Activated CD4-positive, alpha-beta T cell treated with anti-CD3 and anti-CD28 coated beads, Interleukin-2, Interleukin-6, amounts not matched to agents 100 ng/mL and 50 ng/mL, durations not matched to agents 16 hours and 8 hours (primary cell): ENCODE data around the gene CREM.
"Not testable (repeated sequence)": the region's sequence is repeated elsewhere in the genome, so short reads cannot be mapped to it uniquely, and the experiment has no call there.

Experiments
- DNase-seq: peaks from one replicate; pipeline ENCODE4 v3.0.0-alpha.2; 2020

Gene CREM

GRCh38 chr10:35126530-35127288, at the start of gene CREM:
Gene CREM (plus strand): TSS chr10:35126846. CDS start chr10:35137836, 10,990 bp downstream.
- DNase-seq, result peak; percentile 99

DNA sequence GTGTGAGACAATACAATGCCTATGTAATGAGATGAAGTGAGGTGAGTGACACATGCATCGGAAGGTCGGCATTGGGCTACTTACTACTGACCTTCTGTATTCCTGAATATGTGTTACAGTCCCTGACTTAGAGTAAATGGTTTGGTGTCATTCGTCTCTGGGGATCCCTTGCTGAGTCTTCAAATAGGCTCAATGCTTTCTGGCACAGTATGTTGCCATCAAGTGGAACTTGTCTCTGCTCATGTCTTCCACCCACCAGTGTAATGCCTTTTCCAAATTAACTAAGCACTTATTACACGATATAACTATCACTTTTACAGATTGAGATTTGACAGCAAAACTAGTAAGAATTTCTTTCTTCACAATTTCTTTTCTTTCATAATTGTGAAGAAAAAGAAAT, 47.4 kb upstream of the CREM start:
- DNase-seq, result no peak

DNA sequence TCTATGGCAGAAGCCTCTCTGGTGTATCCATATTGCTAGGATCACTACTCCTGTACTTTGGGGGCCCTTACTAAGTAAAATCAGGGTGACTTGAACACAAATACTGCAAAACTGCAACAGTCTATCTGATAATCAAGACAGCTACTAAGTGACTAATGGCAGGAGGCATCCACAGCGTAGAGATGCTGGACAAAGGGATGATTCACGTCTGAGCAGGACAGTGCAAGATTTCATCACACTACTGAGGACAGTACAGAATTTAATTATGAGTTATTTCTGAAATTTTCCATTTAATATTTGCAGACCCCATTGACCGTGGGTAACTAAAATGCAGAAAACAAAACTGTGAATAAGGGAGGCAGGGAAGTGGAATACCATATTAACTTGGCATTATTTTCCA, 46.9 kb upstream of the CREM start:
- DNase-seq, result no peak

DNA sequence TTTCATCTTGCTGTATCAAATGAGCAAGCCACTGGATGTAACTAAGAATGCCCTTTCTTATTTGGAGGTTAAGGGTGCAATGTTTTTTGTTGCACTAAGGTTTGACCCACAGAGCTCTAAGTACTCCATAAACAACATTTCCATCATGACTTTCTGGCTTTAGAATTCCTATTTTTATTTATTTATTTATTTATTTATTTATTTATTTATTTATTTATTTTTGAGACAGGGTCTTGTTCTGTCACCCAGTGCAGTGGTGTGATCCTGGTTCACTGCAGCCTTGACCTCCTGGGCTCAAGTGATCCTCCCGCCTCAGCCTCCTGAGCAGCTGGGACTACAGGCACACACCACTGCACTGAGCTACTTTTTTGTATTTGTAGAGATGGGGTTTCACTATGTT, 46.4 kb upstream of the CREM start:
- DNase-seq, result not testable (repeated sequence)

DNA sequence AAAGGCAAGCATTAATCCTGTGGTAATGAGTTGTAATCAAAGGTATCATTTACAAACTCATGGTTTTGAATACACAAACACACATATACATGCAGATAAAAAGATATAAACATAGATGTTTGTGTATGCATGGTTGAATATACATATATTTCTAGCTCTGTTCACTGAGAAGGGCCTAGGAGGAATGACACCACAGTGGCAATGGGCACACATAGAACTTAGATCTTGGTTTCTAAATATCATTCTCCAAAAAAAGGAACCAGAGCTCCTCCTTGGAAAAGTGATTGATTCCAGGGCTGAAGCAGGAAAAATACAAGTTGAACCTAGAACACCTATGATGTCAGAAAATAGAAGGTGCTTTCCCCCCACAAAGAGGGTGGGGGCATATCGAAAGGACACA, 43.4 kb upstream of the CREM start:
- DNase-seq, result no peak

DNA sequence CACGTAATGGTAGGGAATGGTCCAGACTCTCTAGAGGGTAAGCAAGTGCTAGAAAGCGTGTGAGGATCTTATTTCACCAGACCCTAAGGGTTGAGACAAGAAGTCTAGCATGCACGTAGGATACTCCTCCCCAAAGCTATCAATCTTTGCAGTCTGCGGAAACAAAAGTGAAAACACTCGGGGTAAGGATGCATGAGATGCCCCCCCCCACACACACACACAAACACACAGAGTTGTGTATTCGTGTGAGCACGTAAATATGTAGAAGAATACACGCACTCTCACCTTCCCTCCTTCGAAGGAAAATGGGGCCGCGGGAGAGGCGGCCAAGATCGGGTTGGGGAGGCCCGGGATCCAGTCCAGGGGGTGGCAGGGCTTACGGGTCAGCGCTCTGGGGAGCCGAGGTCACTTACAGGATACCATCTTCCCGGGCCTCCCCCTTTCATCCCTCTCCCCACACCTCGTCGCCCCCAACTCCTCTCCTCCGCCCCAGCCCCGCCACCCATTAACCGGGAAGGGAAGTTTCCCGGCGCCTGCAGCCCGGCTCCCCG, 37.0 kb upstream of the CREM start:
- peak; percentile 30 for DNase-seq

GRCh38 chr10:35090162-35090954, 36.3 kb upstream of the CREM start, which contains the start of gene CUL2:
Gene CUL2 (minus strand): TSS chr10:35090341. CDS start chr10:35071317, 19,024 bp downstream.
- DNase-seq, result peak; percentile 94

GRCh38 chr10:35091994-35092790, 34.5 kb upstream of the CREM start:
- no peak for DNase-seq

GRCh38 chr10:35092851-35093250, 33.8 kb upstream of the CREM start:
- DNase-seq, result no peak

DNA sequence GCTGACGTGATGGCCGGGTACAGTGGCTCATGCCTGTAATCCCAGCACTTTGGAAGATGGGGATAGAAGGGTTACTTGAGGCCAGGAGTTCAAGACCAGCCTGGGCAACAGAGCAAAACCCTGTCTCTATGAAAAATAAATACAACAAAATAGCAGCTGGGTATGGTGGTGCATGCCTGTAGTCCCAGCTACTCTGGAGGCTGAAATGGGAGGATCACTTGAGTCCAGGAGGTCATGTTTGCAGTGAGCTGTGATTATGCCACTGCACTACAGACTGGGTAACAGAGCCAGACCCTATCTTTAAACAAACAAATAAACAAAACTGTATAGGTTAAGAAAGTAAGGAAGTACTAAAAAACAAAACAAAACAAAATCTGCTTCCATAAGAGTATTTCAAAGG, 30.3 kb upstream of the CREM start:
- no peak for DNase-seq

GRCh38 chr10:35097510-35097909, 29.1 kb upstream of the CREM start:
- no peak for DNase-seq

GRCh38 chr10:35103882-35104281, 22.8 kb upstream of the CREM start:
- no peak for DNase-seq

- no peak for DNase-seq
These were observed 14.1 kb upstream of the CREM start for GRCh38 chr10:35112571-35112970.

DNA sequence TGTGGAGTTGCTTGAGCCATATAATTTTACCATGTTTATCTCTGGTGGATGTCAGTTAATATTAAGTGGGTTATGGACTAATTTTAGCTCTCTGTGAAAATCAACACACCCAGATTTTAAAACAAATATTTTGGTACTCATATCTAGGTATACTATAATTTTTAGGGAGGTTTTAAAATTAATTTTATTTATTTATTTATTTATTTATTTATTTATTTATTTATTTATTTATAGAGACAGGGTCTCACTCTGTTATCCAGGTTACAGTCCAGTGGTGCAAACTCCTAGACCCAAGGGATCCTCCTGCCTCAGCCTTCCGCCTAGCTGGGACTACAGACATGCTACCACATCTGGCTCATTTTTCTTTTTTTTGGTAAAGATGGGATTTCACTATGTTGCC, 7.3 kb upstream of the CREM start:
- no peak for DNase-seq

- no peak for DNase-seq
These were observed 2.1 kb upstream of the CREM start for GRCh38 chr10:35124540-35124939.

- no peak for DNase-seq
These were observed 550 bp upstream of the CREM start for GRCh38 chr10:35126062-35126529.

- DNase-seq, result peak; percentile 74
These were observed 744 bp downstream of the CREM start for GRCh38 chr10:35127289-35127891.

- no peak for DNase-seq
These were observed 2.6 kb downstream of the CREM start for GRCh38 chr10:35129185-35129674.

GRCh38 chr10:35130663-35131062, 4.0 kb downstream of the CREM start:
- no peak for DNase-seq

GRCh38 chr10:35132727-35133126, 6.1 kb downstream of the CREM start:
- DNase-seq, result no peak

DNA sequence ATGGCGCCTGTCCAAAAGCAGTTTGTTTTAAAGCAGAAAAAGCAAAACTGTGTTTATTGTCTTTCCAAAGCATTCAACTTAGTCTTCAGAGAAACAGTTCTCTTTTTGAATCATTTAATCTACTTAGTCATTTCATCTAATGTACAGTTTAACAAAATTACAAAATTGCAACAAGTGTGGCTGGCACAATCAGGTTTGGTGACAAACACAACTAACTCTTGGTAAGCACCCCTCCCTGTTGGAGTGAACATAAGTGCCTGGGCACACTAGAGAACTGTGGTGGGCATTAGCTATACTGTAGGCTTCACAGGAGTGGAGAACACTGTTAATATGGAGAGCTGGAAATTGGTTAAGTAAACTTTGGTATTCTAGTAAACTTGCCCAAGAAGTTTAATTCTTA, 6.9 kb downstream of the CREM start:
- DNase-seq, result peak; percentile 70

DNA sequence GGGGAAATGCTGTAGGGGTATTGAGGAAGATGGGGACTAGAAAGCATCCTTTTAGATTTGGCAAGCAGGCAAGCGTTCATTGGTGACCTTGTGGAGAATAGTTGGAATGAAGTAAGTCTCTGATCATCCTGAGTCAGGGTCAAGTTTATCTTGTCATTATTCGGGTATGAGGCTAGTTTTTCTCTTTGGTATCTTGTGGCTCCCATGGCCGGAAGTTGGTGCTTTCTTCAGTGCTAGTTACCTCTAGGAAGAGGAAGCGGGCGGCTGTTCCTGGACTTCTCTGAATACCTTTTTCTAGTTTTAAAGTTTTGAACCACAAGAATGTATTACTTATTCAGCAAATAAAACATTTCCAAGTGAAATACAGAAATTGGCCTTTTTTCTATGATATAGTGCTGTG, 9.2 kb downstream of the CREM start:
- peak; percentile 54 for DNase-seq
